Caco-2 (cell line): ENCODE measurements around the gene ZFP91. TPM values are rescaled to one million over a fixed set of nuclear protein-coding genes. Genes with fewer than 3 reads are reported as not detected.

Source experiments
- BruUV-seq: library from RNA; stranded (reverse); fragments of 400-500 nt; replicated peaks from 2 replicates; lab custom pipeline; 2021; lab: Mats Ljungman, UMichigan
- CTCF ChIA-PET: fragments of 300-600 bp; sonication (Branson Sonifier 250); formaldehyde crosslinking; loops from one replicate; lab custom pipeline; 2022; ENCODE audit warnings: antibody characterized with exemption; lab: Charles Lee
- POLR2A ChIA-PET: fragments of 300-600 bp; sonication (Branson Sonifier 250); formaldehyde crosslinking; loops from one replicate; lab custom pipeline; 2022; ENCODE audit warnings: antibody characterized with exemption; lab: Charles Lee
- DNase-seq, 2 experiments: peaks; one replicate each; pipeline versions ENCODE4 v3.0.0 to v3.0.0-alpha.2; 2020 to 2022
- H3K27me3 ChIP-seq: replicated peaks from 2 replicates; pipeline ENCODE4 v1.6.0; 2011; ENCODE audit warnings: low read length; ENCODE audit not compliant: control insufficient read depth, insufficient read depth
- H3K36me3 ChIP-seq: 2 replicates; pipeline ENCODE4 v1.5.1; 2011; ENCODE audit warnings: low read length; ENCODE audit not compliant: control insufficient read depth, insufficient read depth
- H3K4me1 ChIP-seq: fragments of 250-450 bp; sonication (Bioruptor Pico); 2 replicates; pipeline ENCODE4 v1.5.1; 2020; ENCODE audit warnings: mild to moderate bottlenecking
- H3K4me3 ChIP-seq: 2 replicates; pipeline ENCODE4 v1.5.1; 2011; ENCODE audit warnings: low read depth, mild to moderate bottlenecking, control low read depth, low read length
- H3K9me3 ChIP-seq: fragments of 250-450 bp; sonication (Bioruptor Pico); 2 replicates; pipeline ENCODE4 v1.5.1; 2020; ENCODE audit warnings: mild to moderate bottlenecking, moderate library complexity
- H3K27ac Mint-ChIP-seq: one replicate; pipeline ENCODE4 v1.8.0; 2022; ENCODE audit warnings: mixed read lengths; ENCODE audit not compliant: unreplicated experiment
- H3K27me3 Mint-ChIP-seq: one replicate; pipeline ENCODE4 v1.8.0; 2022; ENCODE audit warnings: mixed read lengths; ENCODE audit not compliant: insufficient read depth, unreplicated experiment
- H3K36me3 Mint-ChIP-seq: one replicate; pipeline ENCODE4 v1.8.0; 2022; ENCODE audit warnings: mild to moderate bottlenecking, mixed read lengths; ENCODE audit not compliant: insufficient read depth, unreplicated experiment
- H3K4me1 Mint-ChIP-seq: one replicate; pipeline ENCODE4 v1.8.0; 2022; ENCODE audit warnings: low read depth, mixed read lengths; ENCODE audit not compliant: unreplicated experiment
- H3K4me3 Mint-ChIP-seq: one replicate; pipeline ENCODE4 v1.8.0; 2022; ENCODE audit warnings: mild to moderate bottlenecking, moderate library complexity, mixed read lengths; ENCODE audit not compliant: unreplicated experiment
- H3K9me3 Mint-ChIP-seq: one replicate; pipeline ENCODE4 v1.8.0; 2022; ENCODE audit warnings: mixed read lengths; ENCODE audit not compliant: unreplicated experiment
- CTCF ChIP-seq, 2 experiments: fragments of 200-600 bp in 1 of 2; IDR thresholded peaks; 1 replicate in 1 of 2; 2 replicates in 1 of 2; pipeline versions ENCODE4 v1.5.1 to v1.8.0; 2011 to 2022; ENCODE audit warnings: antibody characterized with exemption in 1 of 2, control low read depth in 1 of 2, inconsistent platforms in 1 of 2, low read depth in 1 of 2, low read length in 1 of 2, mild to moderate bottlenecking in 1 of 2, moderate library complexity in 1 of 2; ENCODE audit not compliant: insufficient read depth in 1 of 2, severe bottlenecking in 1 of 2, unreplicated experiment in 1 of 2
- intact Hi-C: fragments of 100-400 bp; cut with micrococcal nuclease; formaldehyde crosslinking; loops from one replicate; pipeline ENCODE4 v1.10.0; 2022; ENCODE audit not compliant: unreplicated experiment
- total RNA-seq: library from RNA; stranded (reverse); gene quantifications from 2 replicates; pipeline ENCODE4 v1.2.3, GENCODE V29; 2022

The ZFP91 gene
- total RNA-seq, 1 experiment from 2014 or later = 40.6 TPM

GRCh38 chr11:58647141-58647699 lies 68.4 kb downstream of the ZFP91 start:
- Mint-ChIP-seq H3K27me3 (no peaks in the 10 kb centered on the region), H3K4me3 (no peak overlapping the region), H3K27ac (no peak overlapping the region), H3K4me1 (peaks cover 7% of the 10 kb centered on the region), H3K36me3 (no peaks in the 10 kb centered on the region), H3K9me3 (peaks cover 29% of the 10 kb centered on the region)
- H3K4me3 ChIP-seq = no peak overlapping the region
- ChIA-PET CTCF (interaction anchor here (0.6 kb wide), 1 partner anchor 1352 kb away, joined by 3 read pairs; no protein-coding TSS in a partner anchor), POLR2A (no interaction called here)
- TF ChIP-seq CTCF (IDR thresholded peaks at IDR 0.05; ENCODE audit: insufficient read depth in 1 of 2, low read depth in 1 of 2, low read length in 1 of 2, severe bottlenecking in 1 of 2, unreplicated experiment in 1 of 2) = no peak
- peaks cover 17% of the 10 kb centered on the region for H3K9me3 ChIP-seq
- H3K4me1 ChIP-seq = 0 out of 2 replicates have a peak, but pooled peaks cover 4% of the 10 kb centered on the region
- no peaks in the 10 kb centered on the region for H3K36me3 ChIP-seq
- intact Hi-C loops = no loop called here
- DNase-seq = no peak
- no TSS peak for BruUV-seq
- no peaks in the 10 kb centered on the region for H3K27me3 ChIP-seq

- ChIA-PET POLR2A (no interaction called here), CTCF (interaction anchor here (0.6 kb wide), 1 partner anchor 1352 kb away, joined by 3 read pairs; no protein-coding TSS in a partner anchor)
- Histone ChIP-seq H3K9me3 (peaks cover 17% of the 10 kb centered on the region), H3K4me3 (no peak overlapping the region), H3K36me3 (no peaks in the 10 kb centered on the region), H3K27me3 (no peaks in the 10 kb centered on the region), H3K4me1 (0 out of 2 replicates have a peak, but pooled peaks cover 4% of the 10 kb centered on the region)
- Mint-ChIP-seq H3K27me3 (no peaks in the 10 kb centered on the region), H3K4me1 (peaks cover 7% of the 10 kb centered on the region), H3K9me3 (peaks cover 29% of the 10 kb centered on the region), H3K4me3 (no peak overlapping the region), H3K36me3 (no peaks in the 10 kb centered on the region), H3K27ac (no peak overlapping the region)
- DNase-seq = no peak
- no peak for TF ChIP-seq CTCF (IDR thresholded peaks at IDR 0.05; ENCODE audit: insufficient read depth in 1 of 2, low read depth in 1 of 2, low read length in 1 of 2, severe bottlenecking in 1 of 2, unreplicated experiment in 1 of 2)
- BruUV-seq = no TSS peak
- intact Hi-C loops = no loop called here
These were observed 69.0 kb downstream of the ZFP91 start for GRCh38 chr11:58647866-58648265.

- intact Hi-C loops = loop anchor here (10.0 kb wide), 1 partner anchor 65 kb away; no protein-coding TSS in a partner anchor
- ChIA-PET CTCF (no interaction called here), POLR2A (no interaction called here)
- H3K4me1 ChIP-seq = 0 out of 2 replicates have a peak, but pooled peaks cover 4% of the 10 kb centered on the region
- Mint-ChIP-seq H3K27me3 (no peaks in the 10 kb centered on the region), H3K27ac (no peak overlapping the region), H3K9me3 (peaks cover 16% of the 10 kb centered on the region), H3K36me3 (no peaks in the 10 kb centered on the region), H3K4me1 (peaks cover 15% of the 10 kb centered on the region), H3K4me3 (no peak overlapping the region)
- no TSS peak for BruUV-seq
- H3K36me3 ChIP-seq = no peaks in the 10 kb centered on the region
- no peak for TF ChIP-seq CTCF (IDR thresholded peaks at IDR 0.05; ENCODE audit: insufficient read depth in 1 of 2, low read depth in 1 of 2, low read length in 1 of 2, severe bottlenecking in 1 of 2, unreplicated experiment in 1 of 2)
- H3K9me3 ChIP-seq = peaks cover 15% of the 10 kb centered on the region
- no peaks in the 10 kb centered on the region for H3K27me3 ChIP-seq
- no peak for DNase-seq
- no peak overlapping the region for H3K4me3 ChIP-seq
These were observed 70.8 kb downstream of the ZFP91 start for GRCh38 chr11:58649623-58650022.
